Mucosa of rectum (tissue), 2 donors: ENCODE data around the gene TMEM167A.

ENCODE experiments used
- H3K27ac ChIP-seq, 2 donors: one replicate each; pipeline ENCODE4 v1.7.0; 2013; ENCODE audit warnings: inconsistent platforms in 2 of 2, low read depth in 2 of 2, low read length in 2 of 2
- H3K27me3 ChIP-seq, 2 donors: one replicate each; pipeline ENCODE4 v1.7.0; 2013; ENCODE audit warnings: low read length in 2 of 2; ENCODE audit not compliant: control insufficient read depth in 2 of 2, insufficient read depth in 2 of 2
- H3K36me3 ChIP-seq, 2 donors: one replicate each; pipeline ENCODE4 v1.7.0; 2013; ENCODE audit warnings: low read length in 2 of 2; ENCODE audit not compliant: control insufficient read depth in 2 of 2, insufficient read depth in 2 of 2
- H3K4me1 ChIP-seq, 2 donors: one replicate each; pipeline ENCODE4 v1.7.0; 2013; ENCODE audit warnings: low read length in 2 of 2, mild to moderate bottlenecking in 1 of 2; ENCODE audit not compliant: control insufficient read depth in 2 of 2, insufficient read depth in 2 of 2
- H3K4me3 ChIP-seq, 2 donors: one replicate each; pipeline ENCODE4 v1.7.0; 2013; ENCODE audit warnings: low read length in 2 of 2
- H3K9ac ChIP-seq, 2 donors: one replicate each; pipeline ENCODE4 v1.7.0; 2013; ENCODE audit warnings: low read length in 2 of 2, low read depth in 1 of 2, mild to moderate bottlenecking in 1 of 2
- H3K9me3 ChIP-seq, 2 donors: one replicate each; pipeline ENCODE4 v1.7.0; 2013; ENCODE audit warnings: low read length in 2 of 2; ENCODE audit not compliant: control insufficient read depth in 2 of 2
- donor health status: healthy.
- donor health status: Normal muscosa, but diverticular disease.

TMEM167A gene, protein sequence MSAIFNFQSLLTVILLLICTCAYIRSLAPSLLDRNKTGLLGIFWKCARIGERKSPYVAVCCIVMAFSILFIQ

DNA sequence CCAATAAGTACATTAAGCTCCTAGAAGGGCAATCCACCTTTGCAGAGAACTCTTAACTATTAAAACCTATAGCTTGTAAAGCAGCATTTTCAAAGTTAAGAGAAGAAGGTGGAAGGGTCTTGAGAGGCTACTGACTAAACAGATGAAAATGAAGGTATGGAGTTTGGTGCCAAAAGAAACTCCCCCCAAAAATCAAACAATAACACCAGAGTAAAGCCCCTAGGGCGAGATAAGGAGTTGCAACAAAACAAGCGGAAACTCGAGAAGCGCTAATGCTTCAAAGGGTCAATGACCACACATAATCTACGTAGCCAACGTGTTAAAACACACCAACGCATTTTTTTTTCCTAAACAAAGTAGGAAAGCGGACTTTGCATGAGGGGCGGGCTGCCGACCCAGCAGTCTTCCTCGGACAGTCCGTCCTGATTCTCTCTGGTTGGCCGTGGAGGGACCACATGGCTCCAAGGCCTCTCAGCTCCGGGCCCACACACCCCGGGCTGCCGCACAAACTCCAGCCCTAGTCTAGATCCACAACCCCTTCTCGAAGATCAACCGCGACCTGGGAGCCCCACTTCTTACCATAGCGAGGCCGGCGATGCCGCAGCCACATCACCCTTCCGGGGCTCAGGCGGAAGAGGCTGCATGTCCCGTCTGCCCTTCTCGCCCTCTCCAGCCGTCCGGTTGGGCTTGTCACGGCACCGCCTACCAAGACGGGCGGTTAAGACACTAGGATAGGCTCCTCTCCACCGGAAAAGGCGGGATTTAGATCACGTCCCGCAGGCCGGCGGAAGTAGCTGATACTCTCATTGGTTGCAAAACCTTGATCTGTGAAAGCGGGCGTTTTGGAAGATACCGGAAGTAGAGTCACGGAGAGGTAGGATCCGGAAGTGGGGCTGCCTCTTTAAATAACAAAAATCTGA, at the start of gene TMEM167A, which contains the start of gene XRCC4:
Gene TMEM167A (minus strand): TSS at position 653 of the 920 bp plus-strand sequence. CDS start 71 bp downstream, at position 582.
Gene XRCC4 (plus strand): TSS at position 806 of the 920 bp plus-strand sequence. CDS start 27,373 bp downstream, outside the sequence.
- H3K9ac ChIP-seq, result peak within 1 kb of the TSS; percentile 89 to 92
- no peaks in the 10 kb centered on the region for H3K27me3 ChIP-seq
- peaks cover 5 to 6% of the 10 kb centered on the region in 2 donors for H3K4me1 ChIP-seq
- peak within 1 kb of the TSS; percentile 85 to 89 for H3K27ac ChIP-seq
- no peaks in the 10 kb centered on the region for H3K36me3 ChIP-seq
- peak within 1 kb of the TSS; percentile 85 to 99 for H3K4me3 ChIP-seq
- no peaks in the 10 kb centered on the region for H3K9me3 ChIP-seq

DNA sequence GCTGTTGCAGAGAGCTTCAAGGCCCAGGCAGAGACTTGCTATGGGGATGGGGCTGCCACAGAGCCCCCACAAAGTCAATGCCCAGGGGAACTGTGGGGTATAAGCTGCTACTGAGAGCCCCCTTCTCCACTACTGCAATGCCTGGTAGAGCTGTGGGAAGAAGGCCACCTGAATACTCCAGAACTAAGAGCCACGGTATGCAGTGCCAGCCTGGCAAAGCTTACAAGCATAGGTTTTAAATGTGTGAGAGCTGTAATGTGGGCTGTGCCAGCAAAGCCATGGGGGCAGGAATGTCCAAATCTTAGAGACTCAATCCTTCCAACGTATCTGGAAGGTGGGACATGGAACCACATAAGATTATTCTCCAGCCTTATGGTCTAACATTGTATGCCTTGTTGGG, 49.3 kb upstream of the TMEM167A start:
- no peak overlapping the region for H3K9ac ChIP-seq
- no peaks in the 10 kb centered on the region for H3K9me3 ChIP-seq
- H3K27ac ChIP-seq, result no peak overlapping the region
- no peaks in the 10 kb centered on the region for H3K4me1 ChIP-seq
- no peak overlapping the region for H3K4me3 ChIP-seq
- no peaks in the 10 kb centered on the region for H3K36me3 ChIP-seq
- no peaks in the 10 kb centered on the region for H3K27me3 ChIP-seq

DNA sequence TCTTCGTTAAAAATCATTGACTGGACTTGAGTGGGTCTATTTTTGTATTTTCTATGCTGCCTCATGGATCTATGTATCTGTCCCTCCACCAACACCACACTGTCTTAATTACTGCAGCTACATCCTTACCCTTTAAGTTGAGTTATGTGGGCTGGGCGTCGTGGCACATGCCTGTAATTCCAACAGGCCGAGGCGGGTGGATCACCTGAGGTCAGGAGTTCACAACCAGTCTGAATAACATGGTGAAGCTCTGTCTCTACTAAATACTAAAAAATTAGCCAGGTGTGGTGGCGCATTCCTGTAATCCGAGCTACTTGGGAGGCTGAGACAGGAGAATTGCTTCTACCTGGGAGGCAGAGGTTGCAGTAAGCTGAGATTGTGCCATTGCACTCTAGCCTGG, 48.4 kb upstream of the TMEM167A start:
- H3K4me3 ChIP-seq, result no peak overlapping the region
- no peak overlapping the region for H3K9ac ChIP-seq
- no peaks in the 10 kb centered on the region for H3K9me3 ChIP-seq
- H3K27ac ChIP-seq, result no peak overlapping the region
- H3K4me1 ChIP-seq, result no peaks in the 10 kb centered on the region
- H3K27me3 ChIP-seq, result no peaks in the 10 kb centered on the region
- no peaks in the 10 kb centered on the region for H3K36me3 ChIP-seq

DNA sequence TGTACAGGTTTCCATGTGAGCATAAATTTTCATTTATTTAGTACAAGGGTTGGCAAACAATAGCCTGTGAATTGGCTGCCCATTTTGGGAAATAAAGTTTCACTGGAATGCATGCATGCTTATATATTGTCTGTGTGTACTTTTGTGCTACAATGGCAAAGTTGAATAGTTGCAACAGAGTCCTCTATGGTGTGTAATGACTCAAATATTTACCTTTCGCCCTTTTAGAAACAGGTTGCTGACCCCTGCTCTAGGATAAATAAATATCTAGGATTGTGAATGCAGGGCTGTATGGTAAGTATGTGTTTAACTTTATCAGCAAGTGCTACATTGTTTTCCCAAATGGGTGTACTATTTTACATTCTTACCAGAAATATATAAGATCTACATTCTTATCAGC, 47.4 kb upstream of the TMEM167A start:
- Histone ChIP-seq H3K27me3 (no peaks in the 10 kb centered on the region), H3K27ac (no peak overlapping the region), H3K9me3 (no peaks in the 10 kb centered on the region), H3K9ac (no peak overlapping the region), H3K36me3 (no peaks in the 10 kb centered on the region), H3K4me3 (no peak overlapping the region), H3K4me1 (no peaks in the 10 kb centered on the region)

DNA sequence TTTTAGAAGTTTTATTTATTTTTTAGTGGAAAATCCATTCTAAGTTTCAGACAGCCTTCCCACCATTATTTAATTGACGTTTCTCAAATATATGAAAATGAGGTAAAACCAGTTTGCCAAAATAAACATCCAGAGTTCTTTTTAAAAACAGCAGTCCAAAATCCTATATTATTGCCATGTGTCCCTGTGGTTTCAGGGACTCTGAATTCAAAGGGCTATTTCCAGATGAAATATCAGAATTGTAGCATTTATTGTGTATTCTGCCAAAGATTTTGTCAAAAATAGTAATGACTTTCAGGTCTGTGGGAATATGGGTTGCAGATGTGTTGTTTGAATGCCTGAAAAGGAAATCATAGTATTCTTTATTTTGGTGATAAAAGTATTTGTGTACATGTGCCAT, 41.8 kb upstream of the TMEM167A start:
- no peaks in the 10 kb centered on the region for H3K27me3 ChIP-seq
- H3K9me3 ChIP-seq, result no peaks in the 10 kb centered on the region
- H3K27ac ChIP-seq, result no peak overlapping the region
- H3K9ac ChIP-seq, result no peak overlapping the region
- no peaks in the 10 kb centered on the region for H3K4me1 ChIP-seq
- no peaks in the 10 kb centered on the region for H3K36me3 ChIP-seq
- H3K4me3 ChIP-seq, result no peak overlapping the region

DNA sequence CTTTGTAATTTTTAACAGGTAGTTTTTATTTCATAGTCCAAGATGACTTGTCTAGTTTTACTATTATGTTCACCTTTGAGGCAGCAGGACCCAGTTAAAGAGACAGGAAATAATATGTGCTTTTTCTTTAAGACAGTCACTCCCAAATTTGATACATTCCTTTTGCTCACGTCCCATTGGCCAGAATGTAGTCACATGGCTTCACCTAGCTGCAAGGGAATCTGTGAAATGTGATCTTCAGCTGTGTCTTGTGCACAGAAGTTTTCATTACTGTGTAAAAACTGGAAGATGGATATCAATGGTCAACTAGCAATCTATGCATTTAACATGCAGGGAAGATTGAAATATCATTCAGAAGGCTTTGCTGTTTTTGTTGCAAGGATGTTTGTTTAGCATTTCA, 41.3 kb upstream of the TMEM167A start:
- Histone ChIP-seq H3K9me3 (no peaks in the 10 kb centered on the region), H3K27ac (no peak overlapping the region), H3K27me3 (no peaks in the 10 kb centered on the region), H3K4me1 (no peaks in the 10 kb centered on the region), H3K4me3 (no peak overlapping the region), H3K9ac (no peak overlapping the region), H3K36me3 (no peaks in the 10 kb centered on the region)

DNA sequence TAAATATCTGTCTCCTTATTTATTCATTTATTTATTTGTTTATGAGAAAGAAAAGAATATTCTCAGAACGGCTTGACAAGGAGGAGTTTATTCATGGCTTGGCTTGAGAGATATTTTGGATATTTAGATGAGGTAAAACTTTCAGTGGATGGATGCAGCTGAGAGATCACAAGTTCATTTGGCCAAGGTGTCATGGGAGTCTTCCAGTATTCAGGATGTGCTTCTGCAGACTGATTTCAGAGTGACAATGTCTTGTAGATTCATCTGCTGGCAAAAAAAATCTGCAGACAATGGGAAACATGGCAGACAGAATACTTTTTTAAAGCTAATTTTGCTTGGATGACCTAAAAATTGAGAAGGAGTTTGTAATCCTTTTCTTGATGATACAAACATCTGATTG, 38.6 kb upstream of the TMEM167A start:
- H3K36me3 ChIP-seq, result peaks cover 0 to 4% of the 10 kb centered on the region in 2 donors
- H3K27me3 ChIP-seq, result no peaks in the 10 kb centered on the region
- H3K4me1 ChIP-seq, result no peaks in the 10 kb centered on the region
- H3K9ac ChIP-seq, result no peak overlapping the region
- H3K4me3 ChIP-seq, result no peak overlapping the region
- no peaks in the 10 kb centered on the region for H3K9me3 ChIP-seq
- no peak overlapping the region for H3K27ac ChIP-seq

DNA sequence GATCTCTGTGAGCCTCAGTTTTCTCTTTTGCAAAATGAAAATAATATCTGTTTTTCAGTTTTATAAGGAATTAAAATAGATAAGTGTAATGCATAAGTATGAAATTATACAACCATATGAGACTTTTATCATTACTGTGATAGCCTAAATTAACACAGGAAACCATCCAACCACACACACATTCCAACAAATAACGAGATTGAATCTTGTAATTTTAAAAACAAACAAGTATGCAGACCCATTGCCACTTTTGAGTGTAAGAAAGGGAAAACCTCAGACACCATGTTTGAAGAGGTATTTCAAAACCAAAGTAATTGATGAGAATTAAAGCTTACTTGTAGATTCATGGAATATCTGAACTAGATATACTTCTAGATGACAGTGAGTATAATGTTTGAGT, 32.2 kb upstream of the TMEM167A start:
- no peaks in the 10 kb centered on the region for H3K27me3 ChIP-seq
- no peak overlapping the region for H3K27ac ChIP-seq
- no peak overlapping the region for H3K4me3 ChIP-seq
- H3K4me1 ChIP-seq, result no peaks in the 10 kb centered on the region
- no peak overlapping the region for H3K9ac ChIP-seq
- H3K36me3 ChIP-seq, result peaks cover 0 to 4% of the 10 kb centered on the region in 2 donors
- H3K9me3 ChIP-seq, result no peaks in the 10 kb centered on the region

DNA sequence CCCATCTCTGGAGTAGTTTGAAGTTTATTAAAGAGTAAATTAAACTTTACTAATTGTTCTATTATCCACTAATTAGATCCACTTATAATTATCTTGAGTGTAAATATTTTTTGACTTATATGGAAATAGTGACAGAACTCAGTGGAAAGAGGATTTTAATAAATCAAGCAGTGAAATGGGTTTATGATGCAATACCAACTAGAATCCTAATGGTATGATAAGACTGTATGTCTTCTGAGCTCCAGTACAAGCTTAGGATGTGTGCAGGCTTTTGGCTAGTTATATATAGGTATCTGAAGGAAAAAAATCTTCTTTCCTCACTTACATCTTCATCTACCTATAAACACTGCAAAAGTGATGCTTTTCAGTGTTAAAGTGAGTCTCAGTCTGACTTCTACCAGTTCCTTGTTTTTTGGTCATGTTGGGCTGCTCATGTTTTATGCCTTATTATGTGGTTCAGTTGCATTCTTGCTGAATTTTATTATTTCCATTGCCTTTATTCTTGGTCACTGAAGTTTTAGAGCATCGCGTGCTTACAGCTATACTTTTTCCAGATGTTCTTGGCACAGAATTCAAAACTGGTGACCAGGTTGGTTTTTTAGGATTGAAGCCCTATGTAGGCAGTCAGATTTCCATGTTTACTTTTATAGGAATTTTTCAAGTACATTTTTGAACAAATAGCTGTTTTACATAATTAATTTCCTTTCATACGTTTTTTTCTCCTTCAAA, 30.7 kb upstream of the TMEM167A start:
- Histone ChIP-seq H3K27ac (no peak overlapping the region), H3K4me1 (no peaks in the 10 kb centered on the region), H3K9ac (no peak overlapping the region), H3K36me3 (no peaks in the 10 kb centered on the region), H3K4me3 (no peak overlapping the region), H3K27me3 (no peaks in the 10 kb centered on the region), H3K9me3 (no peaks in the 10 kb centered on the region)

DNA sequence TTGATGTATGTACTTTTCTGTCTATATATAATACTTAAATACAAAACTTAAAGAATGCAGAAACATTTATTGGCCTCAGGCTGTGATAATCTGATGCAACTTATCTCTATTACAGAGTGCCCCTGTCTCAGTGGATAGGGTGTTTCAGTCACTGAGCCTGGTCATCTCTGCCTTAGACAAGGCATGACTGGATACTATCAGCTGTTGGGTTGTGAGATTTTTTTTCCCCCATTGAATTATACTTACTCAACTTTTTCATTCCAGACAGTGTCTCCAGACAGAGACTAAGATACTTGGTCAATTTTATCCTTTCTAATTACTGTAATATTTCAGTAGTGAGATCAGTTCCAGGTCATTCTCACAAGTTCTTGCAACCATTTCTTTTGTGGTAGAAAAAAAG, 26.8 kb upstream of the TMEM167A start:
- Histone ChIP-seq H3K27ac (no peak overlapping the region), H3K9ac (no peak overlapping the region), H3K4me1 (no peaks in the 10 kb centered on the region), H3K4me3 (no peak overlapping the region), H3K9me3 (no peaks in the 10 kb centered on the region), H3K27me3 (no peaks in the 10 kb centered on the region), H3K36me3 (no peaks in the 10 kb centered on the region)
